ENCODE data around the gene ZNF71. TPM values are rescaled to one million over a fixed set of nuclear protein-coding genes. Genes with fewer than 3 reads are reported as not detected.

ZNF71 gene
- total RNA-seq, 2 donors from 2014 or later, result 4.4 to 4.7 TPM

GRCh38 chr19:56608274-56608964, 13.3 kb downstream of the ZNF71 start:
- ATAC-seq (no peak), DNase-seq (ENCODE audit: low spot score in 2 of 2) (no peak)
- Mint-ChIP-seq H3K9me3 (peaks cover 54 to 55% of the 10 kb centered on the region in 2 donors), H3K36me3 (peaks cover 81 to 91% of the 10 kb centered on the region in 2 donors), H3K27ac (no peak overlapping the region)

GRCh38 chr19:56611288-56611687, 16.2 kb downstream of the ZNF71 start:
- peaks cover 63 to 67% of the 10 kb centered on the region in 2 donors for H3K9me3 Mint-ChIP-seq

GRCh38 chr19:56612737-56613136, 17.6 kb downstream of the ZNF71 start:
- Mint-ChIP-seq H3K27ac (no peak overlapping the region), H3K36me3 (peaks cover 96% of the 10 kb centered on the region in 2 donors), H3K9me3 (peaks cover 76 to 79% of the 10 kb centered on the region in 2 donors)
- ATAC-seq, result no peak
- DNase-seq (ENCODE audit: low spot score in 2 of 2), result no peak

More at GRCh38 chr19:56611288-56611687, 16.2 kb downstream of the ZNF71 start:
- ATAC-seq (no peak), DNase-seq (ENCODE audit: low spot score in 2 of 2) (no peak)
- Mint-ChIP-seq H3K36me3 (peaks cover 94 to 95% of the 10 kb centered on the region in 2 donors), H3K27ac (no peak overlapping the region)

- ATAC-seq (no peak), DNase-seq (ENCODE audit: low spot score in 2 of 2) (no peak)
- Mint-ChIP-seq H3K36me3 (peaks cover 96% of the 10 kb centered on the region in 2 donors), H3K27ac (no peak overlapping the region), H3K9me3 (peaks cover 74 to 77% of the 10 kb centered on the region in 2 donors)
These were observed 18.5 kb downstream of the ZNF71 start for GRCh38 chr19:56613639-56614038.

- Mint-ChIP-seq H3K27ac (no peak overlapping the region), H3K9me3 (peaks cover 60 to 69% of the 10 kb centered on the region in 2 donors), H3K36me3 (peaks cover 90 to 92% of the 10 kb centered on the region in 2 donors)
- DNase-seq (ENCODE audit: low spot score in 2 of 2) (no peak), ATAC-seq (no peak)
These were observed 22.4 kb downstream of the ZNF71 start for GRCh38 chr19:56617531-56617930.

GRCh38 chr19:56619121-56619520, 24.0 kb downstream of the ZNF71 start:
- H3K27ac Mint-ChIP-seq, result no peak overlapping the region
- peaks cover 46 to 62% of the 10 kb centered on the region in 2 donors for H3K9me3 Mint-ChIP-seq
- ATAC-seq (no peak), DNase-seq (ENCODE audit: low spot score in 2 of 2) (no peak)
- peaks cover 88 to 91% of the 10 kb centered on the region in 2 donors for H3K36me3 Mint-ChIP-seq

- DNase-seq (ENCODE audit: low spot score in 2 of 2), result no peak
- H3K36me3 Mint-ChIP-seq, result peaks cover 77 to 82% of the 10 kb centered on the region in 2 donors
- ATAC-seq, result no peak
- no peak overlapping the region for H3K27ac Mint-ChIP-seq
- H3K9me3 Mint-ChIP-seq, result peaks cover 26 to 47% of the 10 kb centered on the region in 2 donors
These were observed 27.3 kb downstream of the ZNF71 start for GRCh38 chr19:56622374-56622773.

- Mint-ChIP-seq H3K36me3 (peaks cover 77 to 82% of the 10 kb centered on the region in 2 donors), H3K27ac (no peak overlapping the region), H3K9me3 (peaks cover 25 to 47% of the 10 kb centered on the region in 2 donors)
- ATAC-seq (no peak), DNase-seq (ENCODE audit: low spot score in 2 of 2) (no peak)
These were observed 27.9 kb downstream of the ZNF71 start for GRCh38 chr19:56623006-56623405.

GRCh38 chr19:56625708-56626107, 30.6 kb downstream of the ZNF71 start:
- H3K36me3 Mint-ChIP-seq, result peaks cover 71 to 79% of the 10 kb centered on the region in 2 donors
- no peak overlapping the region for H3K27ac Mint-ChIP-seq
- DNase-seq (ENCODE audit: low spot score in 2 of 2) (no peak), ATAC-seq (no peak)
- H3K9me3 Mint-ChIP-seq, result peaks cover 33 to 53% of the 10 kb centered on the region in 2 donors

GRCh38 chr19:56633021-56633420, 37.9 kb downstream of the ZNF71 start:
- H3K36me3 Mint-ChIP-seq, result peaks cover 50 to 54% of the 10 kb centered on the region in 2 donors
- DNase-seq (ENCODE audit: low spot score in 2 of 2), result no peak
- ATAC-seq, result no peak
- peaks cover 41 to 43% of the 10 kb centered on the region in 2 donors for H3K9me3 Mint-ChIP-seq
- H3K27ac Mint-ChIP-seq, result no peak overlapping the region

GRCh38 chr19:56637976-56638555, 43.0 kb downstream of the ZNF71 start:
- peak in 1 of 2 donors; percentile 65 for DNase-seq (ENCODE audit: low spot score in 2 of 2)
- ATAC-seq, result peak in 1 of 2 donors; percentile 68
- H3K9me3 Mint-ChIP-seq, result peaks cover 32 to 39% of the 10 kb centered on the region in 2 donors
- no peak overlapping the region for H3K27ac Mint-ChIP-seq
- peaks cover 41% of the 10 kb centered on the region in 2 donors for H3K36me3 Mint-ChIP-seq

GRCh38 chr19:56639217-56639616, 44.1 kb downstream of the ZNF71 start:
- DNase-seq (ENCODE audit: low spot score in 2 of 2) (no peak), ATAC-seq (no peak)
- Mint-ChIP-seq H3K36me3 (peaks cover 42 to 43% of the 10 kb centered on the region in 2 donors), H3K9me3 (peaks cover 30 to 35% of the 10 kb centered on the region in 2 donors), H3K27ac (no peak overlapping the region)

GRCh38 chr19:56642711-56643459, 47.8 kb downstream of the ZNF71 start, which contains the start of gene SMIM17:
TSS of gene SMIM17 (plus strand) at chr19:56643159. CDS start at chr19:56645668, 2,509 bp downstream.
- DNase-seq (ENCODE audit: low spot score in 2 of 2) (no peak), ATAC-seq (no peak)
- Mint-ChIP-seq H3K36me3 (peaks cover 55 to 61% of the 10 kb centered on the region in 2 donors), H3K9me3 (peaks cover 45 to 51% of the 10 kb centered on the region in 2 donors), H3K27ac (no peak within 1 kb of the TSS)

GRCh38 chr19:56643460-56643955, 48.4 kb downstream of the ZNF71 start:
- H3K9me3 Mint-ChIP-seq, result peaks cover 49 to 54% of the 10 kb centered on the region in 2 donors
- no peak overlapping the region for H3K27ac Mint-ChIP-seq
- H3K36me3 Mint-ChIP-seq, result peaks cover 56 to 63% of the 10 kb centered on the region in 2 donors
- ATAC-seq (no peak), DNase-seq (ENCODE audit: low spot score in 2 of 2) (no peak)

GRCh38 chr19:56654151-56654550, 59.0 kb downstream of the ZNF71 start:
- H3K36me3 Mint-ChIP-seq, result peaks cover 35 to 38% of the 10 kb centered on the region in 2 donors
- H3K27ac Mint-ChIP-seq, result no peak overlapping the region
- H3K9me3 Mint-ChIP-seq, result peaks cover 37 to 47% of the 10 kb centered on the region in 2 donors
- DNase-seq (ENCODE audit: low spot score in 2 of 2) (no peak), ATAC-seq (no peak)

- no peak for DNase-seq (ENCODE audit: low spot score in 2 of 2)
- Mint-ChIP-seq H3K27ac (no peak overlapping the region), H3K36me3 (peaks cover 48 to 57% of the 10 kb centered on the region in 2 donors), H3K9me3 (peaks cover 20 to 22% of the 10 kb centered on the region in 2 donors)
- no peak for ATAC-seq
These were observed 65.4 kb downstream of the ZNF71 start for GRCh38 chr19:56660381-56661107.
